ENCODE data around the gene SH2D2A. TPM values are rescaled to one million over a fixed set of nuclear protein-coding genes. Genes with fewer than 3 reads are reported as not detected.

Gene SH2D2A
- total RNA-seq, 1 experiment from 2014 or later = 4.9 TPM

GRCh38 chr1:156776942-156777341 lies 39.7 kb downstream of the SH2D2A start:
- ChIA-PET POLR2A (no interaction called here), CTCF (interaction anchor here (1.0 to 2.3 kb wide), 3 partner anchors 49 to 83 kb away, joined by 3 to 8 read pairs (median 7); partner anchors contain the start of genes METTL25B and NTRK1)
- no peaks in the 10 kb centered on the region for H3K27me3 Mint-ChIP-seq (ENCODE audit: low read depth)
- H3K4me3 Mint-ChIP-seq = no peak overlapping the region
- DNase-seq (ENCODE audit: low spot score) (no peak), ATAC-seq (no peak; the same call in 1 of the 2 replicates)
- no peak for TF ChIP-seq ZSCAN18 (CRISPR knock-in tag; IDR thresholded peaks at IDR 0.05)
- TF ChIP-seq FOXP4 (CRISPR knock-in tag; IDR thresholded peaks at IDR 0.05) = no peak
- TF ChIP-seq ZNF138 (CRISPR knock-in tag; conservative IDR thresholded peaks at IDR 0.05) = no peak
- no peak for TF ChIP-seq GRHL2 (CRISPR knock-in tag; IDR thresholded peaks at IDR 0.05; ENCODE audit: insufficient replicate concordance, severe bottlenecking)
- no peak for TF ChIP-seq MYBL2 (CRISPR knock-in tag; IDR thresholded peaks at IDR 0.05)
- TF ChIP-seq TCF7 (CRISPR knock-in tag; IDR thresholded peaks at IDR 0.05; ENCODE audit: low read depth) = no peak
- no peak for TF ChIP-seq SMAD4 (CRISPR knock-in tag; IDR thresholded peaks at IDR 0.05)
- TF ChIP-seq ZBTB43 (CRISPR knock-in tag; IDR thresholded peaks at IDR 0.05) = no peak
- TF ChIP-seq ZNF532 (CRISPR knock-in tag; IDR thresholded peaks at IDR 0.05; ENCODE audit: borderline replicate concordance) = no peak
- TF ChIP-seq E2F1 (CRISPR knock-in tag; IDR thresholded peaks at IDR 0.05) = no peak
- TF ChIP-seq SMAD3 (CRISPR knock-in tag; IDR thresholded peaks at IDR 0.05; ENCODE audit: borderline replicate concordance) = no peak
- TF ChIP-seq NR1H2 (CRISPR knock-in tag; IDR thresholded peaks at IDR 0.05) = no peak
- no peak for TF ChIP-seq ZNF396 (CRISPR knock-in tag; IDR thresholded peaks at IDR 0.05; ENCODE audit: borderline replicate concordance)
- TF ChIP-seq OVOL2 (CRISPR knock-in tag; IDR thresholded peaks at IDR 0.05; ENCODE audit: borderline replicate concordance) = no peak
- no peak for TF ChIP-seq RELA (CRISPR knock-in tag; IDR thresholded peaks at IDR 0.05; ENCODE audit: borderline replicate concordance)
- no peak for TF ChIP-seq ZNF121 (CRISPR knock-in tag; IDR thresholded peaks at IDR 0.05)
- no peak for TF ChIP-seq HMGXB4 (CRISPR knock-in tag; IDR thresholded peaks at IDR 0.05)
- no peak for TF ChIP-seq ZNF281 (CRISPR knock-in tag; IDR thresholded peaks at IDR 0.05)
- no peak for TF ChIP-seq ESRRA (CRISPR knock-in tag; IDR thresholded peaks at IDR 0.05; ENCODE audit: borderline replicate concordance)
- TF ChIP-seq CREM (CRISPR knock-in tag; IDR thresholded peaks at IDR 0.05) = no peak
- H3K27ac Mint-ChIP-seq = 0 out of 2 replicates have a peak overlapping the region, but pooled peaks have one; percentile 14
- H3K4me1 Mint-ChIP-seq = no peaks in the 10 kb centered on the region
- no peaks in the 10 kb centered on the region for H3K9me3 Mint-ChIP-seq
- H3K36me3 Mint-ChIP-seq = peaks cover 15% of the 10 kb centered on the region

Measured in WTC11 (cell line).